ENCODE measurements around the gene CLEC11A.
A peak's percentile ranks its signal among the peaks of the same experiment; 100 is the strongest.

The CLEC11A gene

GRCh38 chr19:50721441-50722137 is 1.6 kb upstream of the CLEC11A start:
- no peak for DNase-seq (ENCODE audit: low read depth, low spot score)
- in situ Hi-C loops (cut with HindIII; ENCODE audit: low sequenced_read_pairs) = no loop called here
- no peak overlapping the region for H3K4me3 ChIP-seq (ENCODE audit: low read depth, low read length)
- TF ChIP-seq CTCF (IDR thresholded peaks at IDR 0.05; ENCODE audit: low read depth, low read length) = no peak

- in situ Hi-C loops (cut with HindIII; ENCODE audit: low sequenced_read_pairs) = no loop called here
- no peak for DNase-seq (ENCODE audit: low read depth, low spot score)
- no peak overlapping the region for H3K4me3 ChIP-seq (ENCODE audit: low read depth, low read length)
- no peak for TF ChIP-seq CTCF (IDR thresholded peaks at IDR 0.05; ENCODE audit: low read depth, low read length)
These were observed 757 bp upstream of the CLEC11A start for GRCh38 chr19:50722201-50723013.

GRCh38 chr19:50723735-50724521 is 764 bp downstream of the CLEC11A start:
- in situ Hi-C loops (cut with HindIII; ENCODE audit: low sequenced_read_pairs) = no loop called here
- peak overlapping the region; percentile 42 for H3K4me3 ChIP-seq (ENCODE audit: low read depth, low read length)
- DNase-seq (ENCODE audit: low read depth, low spot score) = no peak
- TF ChIP-seq CTCF (IDR thresholded peaks at IDR 0.05; ENCODE audit: low read depth, low read length) = no peak

- in situ Hi-C loops (cut with HindIII; ENCODE audit: low sequenced_read_pairs) = no loop called here
- TF ChIP-seq CTCF (IDR thresholded peaks at IDR 0.05; ENCODE audit: low read depth, low read length) = no peak
- peak overlapping the region; percentile 49 for H3K4me3 ChIP-seq (ENCODE audit: low read depth, low read length)
- peak; percentile 98 for DNase-seq (ENCODE audit: low read depth, low spot score)
These were observed 1.5 kb downstream of the CLEC11A start for GRCh38 chr19:50724522-50725217.

- DNase-seq (ENCODE audit: low read depth, low spot score) = no peak
- no peak for TF ChIP-seq CTCF (IDR thresholded peaks at IDR 0.05; ENCODE audit: low read depth, low read length)
- H3K4me3 ChIP-seq (ENCODE audit: low read depth, low read length) = peak overlapping the region; percentile 49
- in situ Hi-C loops (cut with HindIII; ENCODE audit: low sequenced_read_pairs) = no loop called here
These were observed 2.2 kb downstream of the CLEC11A start for GRCh38 chr19:50725218-50725910.
